HEK293 (cell line): ENCODE data around the gene LNPEP.

Experiments
- CTCF ChIA-PET: fragments of 350-600 bp; formaldehyde crosslinking; extraction: SDS; loops from one replicate; lab custom pipeline; 2021; ENCODE audit warnings: antibody characterized with exemption; lab: Yijun Ruan, JAX
- POLR2A ChIA-PET: fragments of 300-600 bp; formaldehyde crosslinking; extraction: SDS; loops from one replicate; lab custom pipeline; 2020; ENCODE audit warnings: antibody characterized with exemption, inconsistent platforms; lab: Yijun Ruan, JAX
- H3K27ac ChIP-seq: fragments of 200-500 bp; sonication (Bioruptor generic); 2 replicates; pipeline ENCODE4 v1.5.1; 2014; ENCODE audit warnings: low read depth, low read length, control low read depth, inconsistent platforms; ENCODE audit errors: extremely low read depth
- H3K36me3 ChIP-seq, 2 experiments: fragments of 200-500 bp in 1 of 2; sonication (Bioruptor generic) in 1 of 2; 1 replicate in 1 of 2; 2 replicates in 1 of 2; pipeline ENCODE4 v1.5.1; 2014 to 2017; ENCODE audit warnings: inconsistent platforms in 2 of 2, low read length in 2 of 2; ENCODE audit not compliant: control insufficient read depth in 2 of 2, insufficient read depth in 1 of 2
- H3K4me1 ChIP-seq: fragments of 200-500 bp; sonication (Bioruptor generic); 2 replicates; pipeline ENCODE4 v1.5.1; 2014; ENCODE audit warnings: mild to moderate bottlenecking, low read length, inconsistent platforms; ENCODE audit not compliant: control insufficient read depth, insufficient read depth
- H3K4me3 ChIP-seq: 2 replicates; pipeline ENCODE4 v1.5.1; 2011; ENCODE audit warnings: low read depth, mild to moderate bottlenecking, control low read depth, low read length, moderate library complexity
- H3K9me3 ChIP-seq: fragments of 200-500 bp; sonication (Bioruptor generic); 2 replicates; pipeline ENCODE4 v1.5.1; 2014; ENCODE audit warnings: low read depth, low read length, inconsistent platforms; ENCODE audit not compliant: control insufficient read depth, insufficient read depth
- BCL11B ChIP-seq: fragments of 450-650 bp; formaldehyde crosslinking; IDR thresholded peaks from 2 replicates; pipeline ENCODE4 v1.5.1; 2016; ENCODE audit warnings: low read depth, missing biosample characterization, missing genetic modification characterization
- FEZF1 ChIP-seq: fragments of 450-650 bp; formaldehyde crosslinking; IDR thresholded peaks from 2 replicates; pipeline ENCODE4 v1.5.1; 2016; ENCODE audit warnings: missing biosample characterization, missing genetic modification characterization
- KLF10 ChIP-seq: fragments of 450-650 bp; IDR thresholded peaks from 2 replicates; pipeline ENCODE4 v1.5.1; 2018; ENCODE audit warnings: missing biosample characterization, mild to moderate bottlenecking, missing genetic modification characterization
- KLF9 ChIP-seq: fragments of 450-650 bp; formaldehyde crosslinking; IDR thresholded peaks from 2 replicates; pipeline ENCODE4 v1.5.1; 2016; ENCODE audit warnings: missing biosample characterization, missing genetic modification characterization, low read depth
- OSR2 ChIP-seq: fragments of 450-650 bp; formaldehyde crosslinking; IDR thresholded peaks from 2 replicates; pipeline ENCODE4 v1.5.1; 2016; ENCODE audit warnings: missing biosample characterization, missing genetic modification characterization
- PRDM6 ChIP-seq: fragments of 450-650 bp; formaldehyde crosslinking; IDR thresholded peaks from 2 replicates; pipeline ENCODE4 v1.5.1; 2017; ENCODE audit warnings: missing biosample characterization, missing genetic modification characterization
- SALL2 ChIP-seq: fragments of 450-650 bp; formaldehyde crosslinking; IDR thresholded peaks from 2 replicates; pipeline ENCODE4 v1.5.0; 2017; ENCODE audit warnings: missing biosample characterization, mild to moderate bottlenecking, missing genetic modification characterization, borderline replicate concordance
- ZBTB21 ChIP-seq: fragments of 450-650 bp; formaldehyde crosslinking; IDR thresholded peaks from 2 replicates; pipeline ENCODE4 v1.5.1; 2017; ENCODE audit warnings: missing biosample characterization, missing genetic modification characterization
- ZNF133 ChIP-seq: fragments of 450-650 bp; formaldehyde crosslinking; IDR thresholded peaks from 2 replicates; pipeline ENCODE4 v1.5.1; 2016; ENCODE audit warnings: missing biosample characterization, missing genetic modification characterization
- ZNF239 ChIP-seq: fragments of 450-650 bp; formaldehyde crosslinking; IDR thresholded peaks from 2 replicates; pipeline ENCODE4 v1.5.1; 2016; ENCODE audit warnings: missing biosample characterization, missing genetic modification characterization
- ZNF248 ChIP-seq: fragments of 450-650 bp; formaldehyde crosslinking; IDR thresholded peaks from 2 replicates; pipeline ENCODE4 v1.5.1; 2017; ENCODE audit warnings: missing biosample characterization, missing genetic modification characterization
- ZNF274 ChIP-seq, 2 experiments: fragments of 200-500 bp in 1 of 2; fragments of 450-650 bp in 1 of 2; sonication (Bioruptor generic) in 1 of 2; formaldehyde crosslinking in 1 of 2; IDR thresholded peaks; 2 replicates each; pipeline versions ENCODE4 v1.5.1 to v1.6.1; 2014 to 2016; ENCODE audit warnings: borderline replicate concordance in 1 of 2, inconsistent platforms in 1 of 2, low read length in 1 of 2, missing biosample characterization in 1 of 2, missing genetic modification characterization in 1 of 2
- ZNF362 ChIP-seq: fragments of 450-650 bp; formaldehyde crosslinking; IDR thresholded peaks from 2 replicates; pipeline ENCODE4 v1.5.1; 2016; ENCODE audit warnings: missing biosample characterization, missing genetic modification characterization
- ZNF366 ChIP-seq: fragments of 450-650 bp; formaldehyde crosslinking; conservative IDR thresholded peaks from 2 replicates; pipeline ENCODE4 v1.5.1; 2016; ENCODE audit warnings: missing biosample characterization, missing genetic modification characterization
- ZNF391 ChIP-seq: fragments of 450-650 bp; formaldehyde crosslinking; IDR thresholded peaks from 2 replicates; pipeline ENCODE4 v1.5.1; 2016; ENCODE audit warnings: low read depth, missing biosample characterization, missing genetic modification characterization, borderline replicate concordance
- ZNF426 ChIP-seq: fragments of 450-650 bp; formaldehyde crosslinking; IDR thresholded peaks from 2 replicates; pipeline ENCODE4 v1.5.1; 2017; ENCODE audit warnings: missing biosample characterization, missing genetic modification characterization, mild to moderate bottlenecking, inconsistent platforms, moderate library complexity
- ZNF513 ChIP-seq: fragments of 450-650 bp; IDR thresholded peaks from 2 replicates; pipeline ENCODE4 v1.5.1; 2018; ENCODE audit warnings: missing biosample characterization, missing genetic modification characterization
- ZNF521 ChIP-seq: fragments of 450-650 bp; formaldehyde crosslinking; IDR thresholded peaks from 2 replicates; pipeline ENCODE4 v1.5.1; 2017; ENCODE audit warnings: missing biosample characterization, mild to moderate bottlenecking, missing genetic modification characterization
- ZNF621 ChIP-seq: fragments of 450-650 bp; formaldehyde crosslinking; IDR thresholded peaks from 2 replicates; pipeline ENCODE4 v1.5.1; 2017; ENCODE audit warnings: missing biosample characterization, missing genetic modification characterization
- ZNF654 ChIP-seq: fragments of 450-650 bp; formaldehyde crosslinking; IDR thresholded peaks from 2 replicates; pipeline ENCODE4 v1.5.1; 2016; ENCODE audit warnings: low read depth, missing biosample characterization, missing genetic modification characterization
- ZNF658 ChIP-seq: fragments of 450-650 bp; formaldehyde crosslinking; IDR thresholded peaks from 2 replicates; pipeline ENCODE4; 2016; ENCODE audit warnings: missing biosample characterization, missing genetic modification characterization
- ZNF670 ChIP-seq: fragments of 450-650 bp; formaldehyde crosslinking; IDR thresholded peaks from 2 replicates; pipeline ENCODE4 v1.5.1; 2016; ENCODE audit warnings: missing biosample characterization, missing genetic modification characterization, low read depth
- ZNF785 ChIP-seq: fragments of 450-650 bp; formaldehyde crosslinking; IDR thresholded peaks from 2 replicates; pipeline ENCODE4 v1.5.1; 2016; ENCODE audit warnings: missing biosample characterization, missing genetic modification characterization

Gene LNPEP

GRCh38 chr5:97047076-97047475 lies 111.2 kb downstream of the LNPEP start (continued):
- TF ChIP-seq ZNF248 (tag by site-specific recombination), result no peak
- TF ChIP-seq SALL2, result no peak
- TF ChIP-seq OSR2 (tag by site-specific recombination), result no peak
- TF ChIP-seq ZNF521 (tag by site-specific recombination), result no peak
- TF ChIP-seq ZNF391 (tag by site-specific recombination), result no peak
- TF ChIP-seq ZNF785 (tag by site-specific recombination), result no peak
- TF ChIP-seq ZNF426 (tag by site-specific recombination), result no peak
- TF ChIP-seq PRDM6 (tag by site-specific recombination), result no peak
- TF ChIP-seq FEZF1 (tag by site-specific recombination), result no peak
- TF ChIP-seq, all 188 proteins: peak for 0

GRCh38 chr5:97049175-97049574 lies 113.3 kb downstream of the LNPEP start:
- no peaks in the 10 kb centered on the region for H3K4me1 ChIP-seq
- no peak for TF ChIP-seq ZNF670 (tag by site-specific recombination)
- no peak for TF ChIP-seq ZNF621
- no peak for TF ChIP-seq KLF10 (tag by site-specific recombination)
- TF ChIP-seq ZNF513, result no peak
- no peak for TF ChIP-seq ZNF362
- no peak for TF ChIP-seq ZNF658 (tag by site-specific recombination)
- no peak for TF ChIP-seq ZNF366 (tag by site-specific recombination)
- TF ChIP-seq KLF9, result no peak
- no peak for TF ChIP-seq ZNF274 (IDR thresholded peaks at IDR 0.05; ENCODE audit: low read length)
- TF ChIP-seq ZNF274 (tag by site-specific recombination; IDR thresholded peaks at IDR 0.05; ENCODE audit: borderline replicate concordance), result no peak
- TF ChIP-seq ZNF133 (tag by site-specific recombination), result no peak
- no peak for TF ChIP-seq ZNF654 (tag by site-specific recombination)
- no peak for TF ChIP-seq ZBTB21 (tag by site-specific recombination)
- no peak for TF ChIP-seq ZNF239
- TF ChIP-seq BCL11B (tag by site-specific recombination), result no peak
- H3K9me3 ChIP-seq, result no peaks in the 10 kb centered on the region
- H3K36me3 ChIP-seq, result no peaks in the 10 kb centered on the region
- ChIA-PET CTCF (interaction anchor here (0.8 to 1.0 kb wide), 2 partner anchors 60 to 296 kb away, joined by 3 to 5 read pairs; no protein-coding TSS in a partner anchor), POLR2A (interaction anchor here (0.6 kb wide), 1 partner anchor 297 kb away, joined by 4 read pairs; no protein-coding TSS in a partner anchor)
- H3K27ac ChIP-seq, result no peak overlapping the region
- no peak overlapping the region for H3K4me3 ChIP-seq
